SKM-1 (cell line): Measurements from ENCODE around the gene CHST11.

Experiments used
- DNase-seq: peaks from one replicate; lab custom pipeline; 2025; ENCODE audit not compliant: unreplicated experiment; lab: John Stamatoyannopoulos, UW

CHST11 gene

GRCh38 chr12:104624529-104624928, 167.8 kb downstream of the CHST11 start:
- DNase-seq, result no peak

- DNase-seq, result no peak
Observed at GRCh38 chr12:104626069-104626837, 169.5 kb downstream of the CHST11 start.

GRCh38 chr12:104627231-104627989, 170.7 kb downstream of the CHST11 start:
- no peak for DNase-seq

GRCh38 chr12:104627990-104628830, 171.5 kb downstream of the CHST11 start:
- no peak for DNase-seq

- DNase-seq, result no peak
Observed at GRCh38 chr12:104628831-104629135, 172.0 kb downstream of the CHST11 start.

GRCh38 chr12:104630230-104630670, 173.5 kb downstream of the CHST11 start:
- no peak for DNase-seq

- no peak for DNase-seq
Observed at GRCh38 chr12:104631867-104632266, 175.1 kb downstream of the CHST11 start.

GRCh38 chr12:104632724-104633201, 176.0 kb downstream of the CHST11 start:
- DNase-seq, result no peak

- no peak for DNase-seq
Observed at GRCh38 chr12:104634044-104634443, 177.3 kb downstream of the CHST11 start.

- DNase-seq, result no peak
Observed at GRCh38 chr12:104634852-104635251, 178.1 kb downstream of the CHST11 start.

- DNase-seq, result no peak
Observed at GRCh38 chr12:104635607-104636343, 179.0 kb downstream of the CHST11 start.

- DNase-seq, result no peak
Observed at GRCh38 chr12:104636496-104636895, 179.7 kb downstream of the CHST11 start.

GRCh38 chr12:104637604-104638003, 180.9 kb downstream of the CHST11 start:
- DNase-seq, result no peak

GRCh38 chr12:104638218-104638850, 181.6 kb downstream of the CHST11 start:
- DNase-seq, result no peak

- DNase-seq, result no peak
Observed at GRCh38 chr12:104638851-104639240, 182.1 kb downstream of the CHST11 start.

GRCh38 chr12:104640956-104641355, 184.2 kb downstream of the CHST11 start:
- DNase-seq, result no peak

- DNase-seq, result no peak
Observed at GRCh38 chr12:104641862-104642261, 185.1 kb downstream of the CHST11 start.

- no peak for DNase-seq
Observed at GRCh38 chr12:104643093-104643818, 186.5 kb downstream of the CHST11 start.

GRCh38 chr12:104643819-104644669, 187.3 kb downstream of the CHST11 start:
- no peak for DNase-seq
